GM23338 (cell line): ENCODE data around the gene AGPAT4. TPM values are rescaled to one million over a fixed set of nuclear protein-coding genes. Genes with fewer than 3 reads are reported as not detected.

Source experiments
- ATAC-seq: fragments of 200-7000 bp; cut with Tn5 transposase; 3 replicates; pipeline ENCODE4 v1.9.1; 2020
- DNase-seq: peaks from one replicate; pipeline ENCODE4 v3.0.0-alpha.2; 2015; ENCODE audit warnings: low spot score
- H2AFZ ChIP-seq: fragments of 200-600 bp; sonication (generic); 2 replicates; pipeline ENCODE4 v1.8.0; 2016; ENCODE audit warnings: antibody characterized with exemption, mild to moderate bottlenecking, moderate library complexity
- H3F3A ChIP-seq: fragments of 200-600 bp; sonication (generic); replicated peaks from 2 replicates; pipeline ENCODE4 v1.8.0; 2017; ENCODE audit warnings: antibody characterized with exemption, mixed run types, low read depth
- H3K27ac ChIP-seq: fragments of 200-600 bp; sonication (generic); 2 replicates; pipeline ENCODE4 v1.6.1; 2016; ENCODE audit warnings: low read depth
- H3K27me3 ChIP-seq: fragments of 200-600 bp; sonication (generic); 2 replicates; pipeline ENCODE4 v1.8.0; 2016; ENCODE audit warnings: mild to moderate bottlenecking, mixed run types, moderate library complexity; ENCODE audit not compliant: insufficient read depth
- H3K36me3 ChIP-seq: fragments of 200-600 bp; sonication (generic); 2 replicates; pipeline ENCODE4 v1.8.0; 2016; ENCODE audit warnings: mild to moderate bottlenecking; ENCODE audit not compliant: insufficient read depth
- H3K4me1 ChIP-seq: fragments of 200-600 bp; sonication (generic); 2 replicates; pipeline ENCODE4 v1.8.0; 2016; ENCODE audit warnings: mild to moderate bottlenecking, moderate library complexity; ENCODE audit not compliant: insufficient read depth
- H3K4me2 ChIP-seq: fragments of 200-600 bp; sonication (generic); 2 replicates; pipeline ENCODE4 v1.7.1; 2017; ENCODE audit warnings: mixed run types
- H3K4me3 ChIP-seq: fragments of 200-600 bp; sonication (generic); 2 replicates; pipeline ENCODE4 v1.6.1; 2016; ENCODE audit warnings: mixed run types
- H3K79me2 ChIP-seq: fragments of 200-600 bp; sonication (generic); replicated peaks from 2 replicates; pipeline ENCODE4 v1.8.0; 2017; ENCODE audit warnings: mild to moderate bottlenecking; ENCODE audit not compliant: insufficient read depth
- H3K9me2 ChIP-seq: fragments of 200-600 bp; sonication (generic); 2 replicates; pipeline ENCODE4 v1.8.0; 2017; ENCODE audit not compliant: insufficient read depth
- H4K20me1 ChIP-seq: fragments of 200-600 bp; sonication (generic); replicated peaks from 2 replicates; pipeline ENCODE4 v1.8.0; 2017; ENCODE audit warnings: mild to moderate bottlenecking; ENCODE audit not compliant: insufficient read depth
- H3K27ac Mint-ChIP-seq: 2 replicates; pipeline ENCODE4 v1.8.0; 2020; ENCODE audit warnings: inconsistent platforms, mild to moderate bottlenecking, moderate library complexity, mixed read lengths
- H3K27me3 Mint-ChIP-seq: 3 replicates; pipeline ENCODE4 v1.8.0; 2022; ENCODE audit warnings: low read depth, mild to moderate bottlenecking, moderate library complexity, mixed read lengths, inconsistent platforms; ENCODE audit not compliant: insufficient read depth, poor library complexity
- H3K36me3 Mint-ChIP-seq: 3 replicates; pipeline ENCODE4 v1.8.0; 2021; ENCODE audit warnings: low read depth, mild to moderate bottlenecking, inconsistent platforms, moderate library complexity, mixed read lengths
- H3K4me1 Mint-ChIP-seq: 3 replicates; pipeline ENCODE4 v1.8.0; 2020; ENCODE audit warnings: mild to moderate bottlenecking, inconsistent platforms, mixed read lengths
- H3K4me3 Mint-ChIP-seq: 3 replicates; pipeline ENCODE4 v1.8.0; 2021; ENCODE audit warnings: moderate library complexity, mild to moderate bottlenecking, inconsistent platforms, mixed read lengths
- H3K9me3 Mint-ChIP-seq: 3 replicates; pipeline ENCODE4 v1.8.0; 2020; ENCODE audit warnings: moderate library complexity, mild to moderate bottlenecking, inconsistent platforms, mixed read lengths
- CREB1 ChIP-seq: fragments of 250-450 bp; sonication (Bioruptor Pico); IDR thresholded peaks from 2 replicates; pipeline ENCODE4 v1.5.0; 2020; ENCODE audit warnings: low read depth, mild to moderate bottlenecking, moderate library complexity
- EZH2 ChIP-seq: fragments of 200-600 bp; sonication (generic); IDR thresholded peaks from one replicate; pipeline ENCODE4 v1.8.0; 2017; ENCODE audit warnings: antibody characterized with exemption, mild to moderate bottlenecking, low read depth; ENCODE audit not compliant: unreplicated experiment
- EZH2phosphoT487 ChIP-seq: fragments of 200-600 bp; sonication (generic); IDR thresholded peaks from one replicate; pipeline ENCODE4 v1.8.1; 2018; ENCODE audit warnings: antibody characterized with exemption; ENCODE audit not compliant: unreplicated experiment
- NANOG ChIP-seq: IDR thresholded peaks from 2 replicates; pipeline ENCODE4 v1.6.1; 2016; ENCODE audit warnings: antibody characterized with exemption, borderline replicate concordance
- POLR2AphosphoS5 ChIP-seq: IDR thresholded peaks from 2 replicates; pipeline ENCODE4 v1.6.1; 2016; ENCODE audit warnings: antibody characterized with exemption, low read depth
- REST ChIP-seq: IDR thresholded peaks from one replicate; pipeline ENCODE4 v1.6.1; 2018; ENCODE audit warnings: antibody characterized with exemption; ENCODE audit not compliant: unreplicated experiment
- STAT1 ChIP-seq: IDR thresholded peaks from one replicate; pipeline ENCODE4 v1.6.1; 2016; ENCODE audit warnings: antibody characterized with exemption; ENCODE audit not compliant: unreplicated experiment
- ZNF331 ChIP-seq: fragments of 250-450 bp; sonication (Bioruptor Pico); IDR thresholded peaks from 2 replicates; pipeline ENCODE4 v1.5.0; 2020; ENCODE audit warnings: low read depth, mild to moderate bottlenecking, moderate library complexity
- ZNF462 ChIP-seq: fragments of 250-450 bp; sonication (Bioruptor Pico); IDR thresholded peaks from 2 replicates; pipeline ENCODE4 v1.5.0; 2020; ENCODE audit warnings: mild to moderate bottlenecking, moderate library complexity
- polyA plus RNA-seq: library from polyadenylated mRNA; unstranded; fragments of >200 nt; fragmentation: Nextera tagmentation; extraction: Ambion mirVana; gene quantifications from 2 replicates; pipeline ENCODE4 v1.2.1, GENCODE V29; 2016
- total RNA-seq: library from RNA; depleted of rRNA; stranded (reverse); fragments of >200 nt; shearing (Covaris generic); gene quantifications from 2 replicates; pipeline ENCODE4 v1.2.3, GENCODE V29; 2014
- TF ChIP-seq, protein P1 (sequence below): IDR thresholded peaks from 2 replicates; pipeline ENCODE4 v1.6.1; 2016; ENCODE audit warnings: antibody characterized with exemption
- TF ChIP-seq, protein P2 (sequence below), 2 experiments: fragments of 200-600 bp in 1 of 2; sonication (generic) in 1 of 2; conservative IDR thresholded peaks; 2 replicates each; pipeline versions ENCODE4 v1.5.1 to v1.6.1; 2016 to 2017; ENCODE audit warnings: antibody characterized with exemption in 2 of 2, low read depth in 2 of 2, mild to moderate bottlenecking in 2 of 2, moderate library complexity in 1 of 2

Gene AGPAT4
- total and polyA plus RNA-seq, 2 experiments from 2014 or later: 8.9 to 19.3 TPM

DNA sequence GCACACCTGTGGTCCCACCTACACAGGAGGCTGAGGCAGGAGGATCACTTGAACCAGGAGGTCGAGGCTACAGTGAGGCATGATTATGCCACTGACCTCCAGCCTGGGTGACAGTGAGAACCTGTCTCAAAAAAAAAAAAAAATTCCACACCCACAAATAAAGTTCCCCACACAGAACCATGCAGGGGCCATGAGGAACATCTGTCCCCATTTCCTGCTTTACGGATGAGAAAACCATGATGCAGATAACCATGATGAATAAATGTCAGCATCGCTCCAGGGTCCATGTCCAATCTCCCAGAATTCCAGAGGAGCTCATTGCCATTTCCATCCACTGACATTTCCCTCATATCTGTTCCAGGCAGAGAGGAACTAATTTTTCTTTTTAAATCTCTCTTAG, 16.9 kb upstream of the AGPAT4 start:
- ATAC-seq (no peak), DNase-seq (no peak)
- 0 out of 2 replicates have a peak, but pooled peaks cover 9% of the 10 kb centered on the region for H3K36me3 ChIP-seq
- peaks cover 30% of the 10 kb centered on the region for H3K4me1 ChIP-seq
- no peak for TF ChIP-seq NANOG
- TF ChIP-seq, protein P1, sequence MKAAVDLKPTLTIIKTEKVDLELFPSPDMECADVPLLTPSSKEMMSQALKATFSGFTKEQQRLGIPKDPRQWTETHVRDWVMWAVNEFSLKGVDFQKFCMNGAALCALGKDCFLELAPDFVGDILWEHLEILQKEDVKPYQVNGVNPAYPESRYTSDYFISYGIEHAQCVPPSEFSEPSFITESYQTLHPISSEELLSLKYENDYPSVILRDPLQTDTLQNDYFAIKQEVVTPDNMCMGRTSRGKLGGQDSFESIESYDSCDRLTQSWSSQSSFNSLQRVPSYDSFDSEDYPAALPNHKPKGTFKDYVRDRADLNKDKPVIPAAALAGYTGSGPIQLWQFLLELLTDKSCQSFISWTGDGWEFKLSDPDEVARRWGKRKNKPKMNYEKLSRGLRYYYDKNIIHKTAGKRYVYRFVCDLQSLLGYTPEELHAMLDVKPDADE: no peak
- TF ChIP-seq ZNF331: no peak
- no peak for TF ChIP-seq POLR2AphosphoS5
- TF ChIP-seq ZNF462 (CRISPR knock-in tag): no peak
- no peak for TF ChIP-seq CREB1 (CRISPR knock-in tag)
- TF ChIP-seq, protein P2, sequence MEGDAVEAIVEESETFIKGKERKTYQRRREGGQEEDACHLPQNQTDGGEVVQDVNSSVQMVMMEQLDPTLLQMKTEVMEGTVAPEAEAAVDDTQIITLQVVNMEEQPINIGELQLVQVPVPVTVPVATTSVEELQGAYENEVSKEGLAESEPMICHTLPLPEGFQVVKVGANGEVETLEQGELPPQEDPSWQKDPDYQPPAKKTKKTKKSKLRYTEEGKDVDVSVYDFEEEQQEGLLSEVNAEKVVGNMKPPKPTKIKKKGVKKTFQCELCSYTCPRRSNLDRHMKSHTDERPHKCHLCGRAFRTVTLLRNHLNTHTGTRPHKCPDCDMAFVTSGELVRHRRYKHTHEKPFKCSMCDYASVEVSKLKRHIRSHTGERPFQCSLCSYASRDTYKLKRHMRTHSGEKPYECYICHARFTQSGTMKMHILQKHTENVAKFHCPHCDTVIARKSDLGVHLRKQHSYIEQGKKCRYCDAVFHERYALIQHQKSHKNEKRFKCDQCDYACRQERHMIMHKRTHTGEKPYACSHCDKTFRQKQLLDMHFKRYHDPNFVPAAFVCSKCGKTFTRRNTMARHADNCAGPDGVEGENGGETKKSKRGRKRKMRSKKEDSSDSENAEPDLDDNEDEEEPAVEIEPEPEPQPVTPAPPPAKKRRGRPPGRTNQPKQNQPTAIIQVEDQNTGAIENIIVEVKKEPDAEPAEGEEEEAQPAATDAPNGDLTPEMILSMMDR (conservative IDR thresholded peaks at IDR 0.05; ENCODE audit: low read depth in 2 of 2): no peak
- no peak for TF ChIP-seq STAT1
- no peak for TF ChIP-seq REST
- no peak for TF ChIP-seq EZH2
- no peak for TF ChIP-seq EZH2phosphoT487
- H3K27ac Mint-ChIP-seq: no peak overlapping the region
- H3K27ac ChIP-seq: no peak overlapping the region
- H3F3A ChIP-seq: no peaks in the 10 kb centered on the region; the same call in 1 of the 2 replicates
- peaks cover 11% of the 10 kb centered on the region; the same call in 1 of the 2 replicates for H3K9me2 ChIP-seq
- H3K27me3 ChIP-seq: no peaks in the 10 kb centered on the region
- H3K4me1 Mint-ChIP-seq: peaks cover 26% of the 10 kb centered on the region
- H3K36me3 Mint-ChIP-seq: peaks cover 26% of the 10 kb centered on the region
- peaks cover 6% of the 10 kb centered on the region for H3K27me3 Mint-ChIP-seq
- no peaks in the 10 kb centered on the region for H4K20me1 ChIP-seq
- no peak overlapping the region for H3K4me2 ChIP-seq
- H3K4me3 Mint-ChIP-seq: no peak overlapping the region
- H3K9me3 Mint-ChIP-seq: peaks cover 27% of the 10 kb centered on the region
- H3K4me3 ChIP-seq: no peak overlapping the region
- no peak overlapping the region for H2AFZ ChIP-seq
- H3K79me2 ChIP-seq: no peaks in the 10 kb centered on the region
